A549 (cell line): ENCODE measurements around the gene ASB16.

Experiments
- CTCF ChIP-seq: fragments of >200 bp; sonication (Bioruptor Twin); formaldehyde crosslinking; IDR thresholded peaks from 3 replicates; pipeline ENCODE4 v1.5.1; 2016
- JUNB ChIP-seq: fragments of >200 bp; sonication (Bioruptor Twin); formaldehyde crosslinking; IDR thresholded peaks from 2 replicates; pipeline ENCODE4 v1.6.1; 2016

- TF ChIP-seq JUNB = no peak
- no peak for TF ChIP-seq CTCF
Observed at GRCh38 chr17:44186307-44187130, 16.0 kb downstream of the ASB16 start, which contains the start of gene TMUB2.
